GM23338 (cell line): ENCODE results near the gene C16orf74. TPM values are rescaled to one million over a fixed set of nuclear protein-coding genes. Genes with fewer than 3 reads are reported as not detected.
A peak's percentile ranks its signal among the peaks of the same experiment; 100 is the strongest.

Source experiments
- ATAC-seq: fragments of 200-7000 bp; cut with Tn5 transposase; 3 replicates; pipeline ENCODE4 v1.9.1; 2020
- DNase-seq: peaks from one replicate; pipeline ENCODE4 v3.0.0-alpha.2; 2015; ENCODE audit warnings: low spot score
- H2AFZ ChIP-seq: fragments of 200-600 bp; sonication (generic); 2 replicates; pipeline ENCODE4 v1.8.0; 2016; ENCODE audit warnings: antibody characterized with exemption, mild to moderate bottlenecking, moderate library complexity
- H3F3A ChIP-seq: fragments of 200-600 bp; sonication (generic); replicated peaks from 2 replicates; pipeline ENCODE4 v1.8.0; 2017; ENCODE audit warnings: antibody characterized with exemption, mixed run types, low read depth
- H3K27ac ChIP-seq: fragments of 200-600 bp; sonication (generic); 2 replicates; pipeline ENCODE4 v1.6.1; 2016; ENCODE audit warnings: low read depth
- H3K27me3 ChIP-seq: fragments of 200-600 bp; sonication (generic); 2 replicates; pipeline ENCODE4 v1.8.0; 2016; ENCODE audit warnings: mild to moderate bottlenecking, mixed run types, moderate library complexity; ENCODE audit not compliant: insufficient read depth
- H3K36me3 ChIP-seq: fragments of 200-600 bp; sonication (generic); 2 replicates; pipeline ENCODE4 v1.8.0; 2016; ENCODE audit warnings: mild to moderate bottlenecking; ENCODE audit not compliant: insufficient read depth
- H3K4me1 ChIP-seq: fragments of 200-600 bp; sonication (generic); 2 replicates; pipeline ENCODE4 v1.8.0; 2016; ENCODE audit warnings: mild to moderate bottlenecking, moderate library complexity; ENCODE audit not compliant: insufficient read depth
- H3K4me2 ChIP-seq: fragments of 200-600 bp; sonication (generic); 2 replicates; pipeline ENCODE4 v1.7.1; 2017; ENCODE audit warnings: mixed run types
- H3K4me3 ChIP-seq: fragments of 200-600 bp; sonication (generic); 2 replicates; pipeline ENCODE4 v1.6.1; 2016; ENCODE audit warnings: mixed run types
- H3K79me2 ChIP-seq: fragments of 200-600 bp; sonication (generic); replicated peaks from 2 replicates; pipeline ENCODE4 v1.8.0; 2017; ENCODE audit warnings: mild to moderate bottlenecking; ENCODE audit not compliant: insufficient read depth
- H3K9me2 ChIP-seq: fragments of 200-600 bp; sonication (generic); 2 replicates; pipeline ENCODE4 v1.8.0; 2017; ENCODE audit not compliant: insufficient read depth
- H4K20me1 ChIP-seq: fragments of 200-600 bp; sonication (generic); replicated peaks from 2 replicates; pipeline ENCODE4 v1.8.0; 2017; ENCODE audit warnings: mild to moderate bottlenecking; ENCODE audit not compliant: insufficient read depth
- H3K27ac Mint-ChIP-seq: 2 replicates; pipeline ENCODE4 v1.8.0; 2020; ENCODE audit warnings: inconsistent platforms, mild to moderate bottlenecking, moderate library complexity, mixed read lengths
- H3K27me3 Mint-ChIP-seq: 3 replicates; pipeline ENCODE4 v1.8.0; 2022; ENCODE audit warnings: low read depth, mild to moderate bottlenecking, moderate library complexity, mixed read lengths, inconsistent platforms; ENCODE audit not compliant: insufficient read depth, poor library complexity
- H3K36me3 Mint-ChIP-seq: 3 replicates; pipeline ENCODE4 v1.8.0; 2021; ENCODE audit warnings: low read depth, mild to moderate bottlenecking, inconsistent platforms, moderate library complexity, mixed read lengths
- H3K4me1 Mint-ChIP-seq: 3 replicates; pipeline ENCODE4 v1.8.0; 2020; ENCODE audit warnings: mild to moderate bottlenecking, inconsistent platforms, mixed read lengths
- H3K4me3 Mint-ChIP-seq: 3 replicates; pipeline ENCODE4 v1.8.0; 2021; ENCODE audit warnings: moderate library complexity, mild to moderate bottlenecking, inconsistent platforms, mixed read lengths
- H3K9me3 Mint-ChIP-seq: 3 replicates; pipeline ENCODE4 v1.8.0; 2020; ENCODE audit warnings: moderate library complexity, mild to moderate bottlenecking, inconsistent platforms, mixed read lengths
- CREB1 ChIP-seq: fragments of 250-450 bp; sonication (Bioruptor Pico); IDR thresholded peaks from 2 replicates; pipeline ENCODE4 v1.5.0; 2020; ENCODE audit warnings: low read depth, mild to moderate bottlenecking, moderate library complexity
- EZH2 ChIP-seq: fragments of 200-600 bp; sonication (generic); IDR thresholded peaks from one replicate; pipeline ENCODE4 v1.8.0; 2017; ENCODE audit warnings: antibody characterized with exemption, mild to moderate bottlenecking, low read depth; ENCODE audit not compliant: unreplicated experiment
- EZH2phosphoT487 ChIP-seq: fragments of 200-600 bp; sonication (generic); IDR thresholded peaks from one replicate; pipeline ENCODE4 v1.8.1; 2018; ENCODE audit warnings: antibody characterized with exemption; ENCODE audit not compliant: unreplicated experiment
- JUNB ChIP-seq: IDR thresholded peaks from one replicate; pipeline ENCODE4 v1.6.1; 2016; ENCODE audit warnings: antibody characterized with exemption; ENCODE audit not compliant: unreplicated experiment
- POLR2AphosphoS5 ChIP-seq: IDR thresholded peaks from 2 replicates; pipeline ENCODE4 v1.6.1; 2016; ENCODE audit warnings: antibody characterized with exemption, low read depth
- STAT1 ChIP-seq: IDR thresholded peaks from one replicate; pipeline ENCODE4 v1.6.1; 2016; ENCODE audit warnings: antibody characterized with exemption; ENCODE audit not compliant: unreplicated experiment
- ZNF114 ChIP-seq: fragments of 250-450 bp; sonication (Bioruptor Pico); IDR thresholded peaks from 2 replicates; pipeline ENCODE4 v1.5.0; 2020; ENCODE audit warnings: mild to moderate bottlenecking, moderate library complexity
- ZNF331 ChIP-seq: fragments of 250-450 bp; sonication (Bioruptor Pico); IDR thresholded peaks from 2 replicates; pipeline ENCODE4 v1.5.0; 2020; ENCODE audit warnings: low read depth, mild to moderate bottlenecking, moderate library complexity
- ZNF462 ChIP-seq: fragments of 250-450 bp; sonication (Bioruptor Pico); IDR thresholded peaks from 2 replicates; pipeline ENCODE4 v1.5.0; 2020; ENCODE audit warnings: mild to moderate bottlenecking, moderate library complexity
- polyA plus RNA-seq: library from polyadenylated mRNA; unstranded; fragments of >200 nt; fragmentation: Nextera tagmentation; extraction: Ambion mirVana; gene quantifications from 2 replicates; pipeline ENCODE4 v1.2.1, GENCODE V29; 2016
- total RNA-seq: library from RNA; depleted of rRNA; stranded (reverse); fragments of >200 nt; shearing (Covaris generic); gene quantifications from 2 replicates; pipeline ENCODE4 v1.2.3, GENCODE V29; 2014
- TF ChIP-seq, protein P1 (sequence below): IDR thresholded peaks from one replicate; pipeline ENCODE4 v1.6.1; 2018; ENCODE audit warnings: antibody characterized with exemption; ENCODE audit not compliant: unreplicated experiment
- TF ChIP-seq, protein P2 (sequence below), 2 experiments: fragments of 200-600 bp in 1 of 2; sonication (generic) in 1 of 2; conservative IDR thresholded peaks; 2 replicates each; pipeline versions ENCODE4 v1.5.1 to v1.6.1; 2016 to 2017; ENCODE audit warnings: antibody characterized with exemption in 2 of 2, low read depth in 2 of 2, mild to moderate bottlenecking in 2 of 2, moderate library complexity in 1 of 2

C16orf74 gene
- total and polyA plus RNA-seq, 2 experiments from 2014 or later, result 12.1 to 19.1 TPM

DNA sequence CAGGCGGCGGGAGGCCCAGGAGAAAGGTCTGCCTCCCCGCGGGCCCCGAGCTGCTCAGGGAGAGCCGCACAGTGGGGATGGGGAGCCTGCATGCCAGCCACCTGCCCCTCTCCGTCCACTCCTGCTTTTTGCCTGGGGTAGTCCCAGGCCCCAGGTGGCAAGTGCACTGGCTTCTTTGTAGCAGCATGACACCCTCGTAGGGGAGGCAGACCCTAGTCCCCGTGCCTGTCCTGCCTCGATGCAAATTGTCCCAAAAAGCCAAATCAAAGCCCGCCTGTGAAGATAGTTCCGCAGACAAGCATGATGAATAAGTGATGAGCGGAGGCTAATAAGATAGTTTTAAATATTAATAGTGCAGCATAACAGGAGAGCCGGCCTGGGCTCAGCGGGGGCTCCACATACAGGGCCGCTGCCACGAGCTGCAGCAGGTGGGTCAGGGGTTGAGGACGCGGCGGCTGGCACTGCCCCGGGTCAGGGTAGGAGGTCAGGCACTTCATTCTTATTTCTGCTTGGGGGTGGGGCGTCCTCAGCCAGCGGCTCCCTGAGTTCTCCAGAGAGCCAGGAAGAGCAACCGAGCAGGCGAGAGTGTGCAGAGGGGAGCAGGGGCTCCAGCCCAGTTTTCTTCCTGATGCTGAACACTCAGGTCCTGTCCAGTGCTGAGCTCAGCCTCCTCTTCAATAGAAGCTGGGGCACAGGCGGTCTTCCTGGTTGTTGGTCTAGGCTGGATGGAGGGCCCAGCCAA lies 89.0 kb downstream of the C16orf74 start (continued):
- TF ChIP-seq, protein P1, sequence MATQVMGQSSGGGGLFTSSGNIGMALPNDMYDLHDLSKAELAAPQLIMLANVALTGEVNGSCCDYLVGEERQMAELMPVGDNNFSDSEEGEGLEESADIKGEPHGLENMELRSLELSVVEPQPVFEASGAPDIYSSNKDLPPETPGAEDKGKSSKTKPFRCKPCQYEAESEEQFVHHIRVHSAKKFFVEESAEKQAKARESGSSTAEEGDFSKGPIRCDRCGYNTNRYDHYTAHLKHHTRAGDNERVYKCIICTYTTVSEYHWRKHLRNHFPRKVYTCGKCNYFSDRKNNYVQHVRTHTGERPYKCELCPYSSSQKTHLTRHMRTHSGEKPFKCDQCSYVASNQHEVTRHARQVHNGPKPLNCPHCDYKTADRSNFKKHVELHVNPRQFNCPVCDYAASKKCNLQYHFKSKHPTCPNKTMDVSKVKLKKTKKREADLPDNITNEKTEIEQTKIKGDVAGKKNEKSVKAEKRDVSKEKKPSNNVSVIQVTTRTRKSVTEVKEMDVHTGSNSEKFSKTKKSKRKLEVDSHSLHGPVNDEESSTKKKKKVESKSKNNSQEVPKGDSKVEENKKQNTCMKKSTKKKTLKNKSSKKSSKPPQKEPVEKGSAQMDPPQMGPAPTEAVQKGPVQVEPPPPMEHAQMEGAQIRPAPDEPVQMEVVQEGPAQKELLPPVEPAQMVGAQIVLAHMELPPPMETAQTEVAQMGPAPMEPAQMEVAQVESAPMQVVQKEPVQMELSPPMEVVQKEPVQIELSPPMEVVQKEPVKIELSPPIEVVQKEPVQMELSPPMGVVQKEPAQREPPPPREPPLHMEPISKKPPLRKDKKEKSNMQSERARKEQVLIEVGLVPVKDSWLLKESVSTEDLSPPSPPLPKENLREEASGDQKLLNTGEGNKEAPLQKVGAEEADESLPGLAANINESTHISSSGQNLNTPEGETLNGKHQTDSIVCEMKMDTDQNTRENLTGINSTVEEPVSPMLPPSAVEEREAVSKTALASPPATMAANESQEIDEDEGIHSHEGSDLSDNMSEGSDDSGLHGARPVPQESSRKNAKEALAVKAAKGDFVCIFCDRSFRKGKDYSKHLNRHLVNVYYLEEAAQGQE, result no peak
- no peak for TF ChIP-seq ZNF114 (CRISPR knock-in tag)
- TF ChIP-seq EZH2phosphoT487, result no peak
- no peak for TF ChIP-seq POLR2AphosphoS5
- TF ChIP-seq, protein P2, sequence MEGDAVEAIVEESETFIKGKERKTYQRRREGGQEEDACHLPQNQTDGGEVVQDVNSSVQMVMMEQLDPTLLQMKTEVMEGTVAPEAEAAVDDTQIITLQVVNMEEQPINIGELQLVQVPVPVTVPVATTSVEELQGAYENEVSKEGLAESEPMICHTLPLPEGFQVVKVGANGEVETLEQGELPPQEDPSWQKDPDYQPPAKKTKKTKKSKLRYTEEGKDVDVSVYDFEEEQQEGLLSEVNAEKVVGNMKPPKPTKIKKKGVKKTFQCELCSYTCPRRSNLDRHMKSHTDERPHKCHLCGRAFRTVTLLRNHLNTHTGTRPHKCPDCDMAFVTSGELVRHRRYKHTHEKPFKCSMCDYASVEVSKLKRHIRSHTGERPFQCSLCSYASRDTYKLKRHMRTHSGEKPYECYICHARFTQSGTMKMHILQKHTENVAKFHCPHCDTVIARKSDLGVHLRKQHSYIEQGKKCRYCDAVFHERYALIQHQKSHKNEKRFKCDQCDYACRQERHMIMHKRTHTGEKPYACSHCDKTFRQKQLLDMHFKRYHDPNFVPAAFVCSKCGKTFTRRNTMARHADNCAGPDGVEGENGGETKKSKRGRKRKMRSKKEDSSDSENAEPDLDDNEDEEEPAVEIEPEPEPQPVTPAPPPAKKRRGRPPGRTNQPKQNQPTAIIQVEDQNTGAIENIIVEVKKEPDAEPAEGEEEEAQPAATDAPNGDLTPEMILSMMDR (conservative IDR thresholded peaks at IDR 0.05; ENCODE audit: low read depth in 2 of 2), result no peak

GRCh38 chr16:85660843-85661739 lies 89.8 kb downstream of the C16orf74 start:
- H3K27ac Mint-ChIP-seq, result no peak overlapping the region
- H3K4me3 ChIP-seq, result no peak overlapping the region
- ATAC-seq (no peak), DNase-seq (no peak)
- no peaks in the 10 kb centered on the region; the same call in 2 of the 3 replicates for H3K9me3 Mint-ChIP-seq
- no peak overlapping the region for H2AFZ ChIP-seq
- peaks cover 91% of the 10 kb centered on the region for H3K36me3 Mint-ChIP-seq
- H3K27me3 ChIP-seq, result no peaks in the 10 kb centered on the region
- H3K4me1 ChIP-seq, result no peaks in the 10 kb centered on the region
- H3K9me2 ChIP-seq, result no peaks in the 10 kb centered on the region
- H4K20me1 ChIP-seq, result peaks cover 9% of the 10 kb centered on the region
- H3K4me3 Mint-ChIP-seq, result no peak overlapping the region
- H3K27ac ChIP-seq, result peak overlapping the region; percentile 74; the same call in 1 of the 2 replicates
- H3K4me2 ChIP-seq, result no peak overlapping the region
- H3K4me1 Mint-ChIP-seq, result peaks cover 4% of the 10 kb centered on the region; the same call in 1 of the 3 replicates
- peaks cover 23% of the 10 kb centered on the region for H3F3A ChIP-seq
- peaks cover 27% of the 10 kb centered on the region for H3K27me3 Mint-ChIP-seq
- peaks cover 26% of the 10 kb centered on the region for H3K36me3 ChIP-seq
- no peaks in the 10 kb centered on the region for H3K79me2 ChIP-seq
- TF ChIP-seq ZNF462 (CRISPR knock-in tag) (no peak), CREB1 (no peak), EZH2 (no peak), ZNF331 (CRISPR knock-in tag) (no peak), JUNB (no peak), ZNF114 (CRISPR knock-in tag) (no peak), STAT1 (no peak), POLR2AphosphoS5 (no peak)
